DOHH2 (cell line): ENCODE data around the gene SLC35A3.

Experiments used
- EZH2phosphoT487 ChIP-seq: fragments of 200-600 bp; sonication (generic); IDR thresholded peaks from 2 replicates; pipeline ENCODE4 v1.6.1; 2017; ENCODE audit warnings: borderline replicate concordance, mild to moderate bottlenecking, antibody characterized with exemption, low read length, moderate library complexity, mixed read lengths
- TF ChIP-seq, protein P1 (sequence below): fragments of 200-600 bp; sonication (generic); IDR thresholded peaks from one replicate; pipeline ENCODE4 v1.5.1; 2014; ENCODE audit warnings: antibody characterized with exemption, mild to moderate bottlenecking, low read depth, low read length; ENCODE audit not compliant: poor library complexity, severe bottlenecking

DNA sequence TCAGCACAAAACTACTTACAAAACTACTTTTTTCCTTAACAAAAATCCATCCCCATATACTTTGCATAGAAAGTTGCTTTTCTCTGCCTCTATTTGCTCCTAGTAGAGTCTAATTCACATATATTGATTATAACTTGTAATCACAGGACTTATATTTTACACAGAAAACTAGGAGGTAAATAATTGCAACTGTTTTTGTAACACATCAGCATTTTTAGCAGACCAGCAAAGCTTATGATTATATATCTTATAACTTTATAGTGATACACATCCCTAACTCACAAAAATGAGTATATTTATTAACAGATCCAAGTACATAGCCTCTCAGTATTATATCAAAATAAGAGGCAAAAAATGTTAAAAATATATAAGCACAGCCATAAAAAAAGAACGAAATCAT, 17.3 kb upstream of the SLC35A3 start:
- TF ChIP-seq, protein P1, sequence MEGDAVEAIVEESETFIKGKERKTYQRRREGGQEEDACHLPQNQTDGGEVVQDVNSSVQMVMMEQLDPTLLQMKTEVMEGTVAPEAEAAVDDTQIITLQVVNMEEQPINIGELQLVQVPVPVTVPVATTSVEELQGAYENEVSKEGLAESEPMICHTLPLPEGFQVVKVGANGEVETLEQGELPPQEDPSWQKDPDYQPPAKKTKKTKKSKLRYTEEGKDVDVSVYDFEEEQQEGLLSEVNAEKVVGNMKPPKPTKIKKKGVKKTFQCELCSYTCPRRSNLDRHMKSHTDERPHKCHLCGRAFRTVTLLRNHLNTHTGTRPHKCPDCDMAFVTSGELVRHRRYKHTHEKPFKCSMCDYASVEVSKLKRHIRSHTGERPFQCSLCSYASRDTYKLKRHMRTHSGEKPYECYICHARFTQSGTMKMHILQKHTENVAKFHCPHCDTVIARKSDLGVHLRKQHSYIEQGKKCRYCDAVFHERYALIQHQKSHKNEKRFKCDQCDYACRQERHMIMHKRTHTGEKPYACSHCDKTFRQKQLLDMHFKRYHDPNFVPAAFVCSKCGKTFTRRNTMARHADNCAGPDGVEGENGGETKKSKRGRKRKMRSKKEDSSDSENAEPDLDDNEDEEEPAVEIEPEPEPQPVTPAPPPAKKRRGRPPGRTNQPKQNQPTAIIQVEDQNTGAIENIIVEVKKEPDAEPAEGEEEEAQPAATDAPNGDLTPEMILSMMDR = no peak
- TF ChIP-seq EZH2phosphoT487 = no peak
